Naive B cell (primary cell): Measurements from ENCODE around the gene NCKAP5. TPM values are rescaled to one million over a fixed set of nuclear protein-coding genes. Genes with fewer than 3 reads are reported as not detected.

Experiments used
- ATAC-seq, 2 donors: fragments of 150-1000 bp; cut with Tn5 transposase; 2 replicates each; pipeline ENCODE4 v1.10.0; 2021; ENCODE audit warnings: low read depth in 2 of 2, mild to moderate bottlenecking in 2 of 2, moderate library complexity in 2 of 2
- DNase-seq: peaks from one replicate; pipeline ENCODE4 v3.0.0; 2022
- H3K27ac Mint-ChIP-seq, 6 donors: one replicate each; pipeline ENCODE4 v1.8.0; 2020 to 2022; ENCODE audit warnings: mild to moderate bottlenecking in 6 of 6, mixed read lengths in 6 of 6, moderate library complexity in 5 of 6, inconsistent platforms in 2 of 6
- H3K27me3 Mint-ChIP-seq, 3 donors: one replicate each; pipeline ENCODE4 v1.8.0; 2021 to 2022; ENCODE audit warnings: mixed read lengths in 3 of 3, mild to moderate bottlenecking in 1 of 3
- H3K36me3 Mint-ChIP-seq, 2 donors: one replicate each; pipeline ENCODE4 v1.8.0; 2020 to 2022; ENCODE audit warnings: mixed read lengths in 2 of 2, inconsistent platforms in 1 of 2, mild to moderate bottlenecking in 1 of 2
- H3K4me1 Mint-ChIP-seq, 3 donors: one replicate each; pipeline ENCODE4 v1.8.0; 2020 to 2022; ENCODE audit warnings: mixed read lengths in 3 of 3, inconsistent platforms in 1 of 3, mild to moderate bottlenecking in 1 of 3, moderate library complexity in 1 of 3
- H3K4me3 Mint-ChIP-seq, 8 donors: one replicate each; pipeline ENCODE4 v1.8.0; 2020 to 2022; ENCODE audit warnings: mild to moderate bottlenecking in 8 of 8, mixed read lengths in 8 of 8, moderate library complexity in 8 of 8, inconsistent platforms in 2 of 8
- H3K9me3 Mint-ChIP-seq, 7 donors: one replicate each; pipeline ENCODE4 v1.8.0; 2020 to 2022; ENCODE audit warnings: mixed read lengths in 7 of 7, mild to moderate bottlenecking in 5 of 7, inconsistent platforms in 2 of 7, moderate library complexity in 1 of 7
- polyA plus RNA-seq, 6 donors: library from polyadenylated mRNA; unstranded; fragments of 300-500 nt; fragmentation: Illumina TruSeq; gene quantifications; one replicate each; pipeline ENCODE4 v1.2.3, GENCODE V29; 2021; ENCODE audit warnings: low read depth in 6 of 6

The NCKAP5 gene
- polyA plus RNA-seq, 6 donors from 2014 or later = 0.10 to 0.21 TPM; not detected in 4

DNA sequence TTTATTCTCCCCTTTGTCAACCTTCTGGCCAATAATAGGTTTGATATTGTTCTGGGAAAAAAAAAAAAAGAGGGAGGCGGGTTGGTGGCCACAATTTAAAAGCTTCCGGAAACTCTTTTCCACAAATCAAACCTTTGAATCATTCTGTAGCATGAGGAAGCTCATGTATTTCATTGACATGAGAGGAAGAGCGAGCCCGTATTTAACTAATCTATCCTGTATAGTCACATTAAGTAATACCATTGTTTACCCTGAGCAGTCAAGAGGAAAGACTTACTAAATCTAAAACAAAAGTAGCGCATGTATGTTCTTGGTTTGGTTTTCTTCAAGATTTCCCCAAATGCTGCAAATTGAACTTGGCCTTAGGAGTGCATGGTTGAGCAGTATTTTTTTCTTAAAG lies 120.1 kb downstream of the NCKAP5 start:
- Mint-ChIP-seq H3K27ac (no peak overlapping the region), H3K9me3 (peaks cover 0 to 13% (median 4%) of the 10 kb centered on the region in 7 donors), H3K27me3 (peaks cover 0 to 6% (median 0%) of the 10 kb centered on the region in 3 donors), H3K4me3 (no peak overlapping the region), H3K36me3 (peaks cover 0 to 8% of the 10 kb centered on the region in 2 donors), H3K4me1 (no peaks in the 10 kb centered on the region)
- ATAC-seq = no peak
- DNase-seq = no peak

DNA sequence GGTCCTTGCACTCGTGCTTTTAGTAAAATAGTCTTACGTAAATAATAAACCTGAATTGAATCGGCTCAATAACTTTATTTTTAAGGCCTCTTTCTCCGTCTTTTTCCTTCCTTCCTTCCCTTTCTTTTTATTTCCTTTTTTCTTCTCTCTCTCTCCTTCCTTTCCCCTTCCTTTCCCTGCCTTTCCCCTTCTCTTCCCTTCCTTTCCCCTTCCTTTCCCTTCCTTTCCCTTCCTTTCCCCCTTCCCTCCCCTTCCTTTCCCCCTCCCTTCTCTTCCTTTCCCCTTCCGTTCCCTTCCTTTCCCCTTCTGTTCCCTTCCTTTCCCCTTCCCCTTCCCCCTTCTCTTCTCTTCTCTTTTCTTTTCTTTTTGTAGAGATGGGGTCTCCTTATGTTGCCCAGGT lies 121.0 kb downstream of the NCKAP5 start:
- Mint-ChIP-seq H3K27me3 (peaks cover 0 to 6% (median 0%) of the 10 kb centered on the region in 3 donors), H3K27ac (no peak overlapping the region), H3K4me3 (no peak overlapping the region), H3K36me3 (peaks cover 0 to 8% of the 10 kb centered on the region in 2 donors), H3K9me3 (peaks cover 0 to 13% (median 6%) of the 10 kb centered on the region in 7 donors), H3K4me1 (no peaks in the 10 kb centered on the region)
- DNase-seq (no peak), ATAC-seq (no peak)

GRCh38 chr2:133444465-133444864 lies 123.8 kb downstream of the NCKAP5 start:
- Mint-ChIP-seq H3K27me3 (peaks cover 0 to 6% (median 0%) of the 10 kb centered on the region in 3 donors), H3K36me3 (peaks cover 0 to 8% of the 10 kb centered on the region in 2 donors), H3K9me3 (peaks cover 0 to 15% (median 6%) of the 10 kb centered on the region in 7 donors), H3K4me3 (no peak overlapping the region), H3K27ac (no peak overlapping the region), H3K4me1 (no peaks in the 10 kb centered on the region)
- DNase-seq (no peak), ATAC-seq (no peak)

- H3K9me3 Mint-ChIP-seq = peaks cover 0 to 15% (median 3%) of the 10 kb centered on the region in 7 donors
- H3K27me3 Mint-ChIP-seq = peaks cover 0 to 6% (median 0%) of the 10 kb centered on the region in 3 donors
- no peak for DNase-seq
- ATAC-seq = no peak
- H3K4me3 Mint-ChIP-seq = peak overlapping the region in 1 of 8 donors; percentile 14
- no peak overlapping the region for H3K27ac Mint-ChIP-seq
- no peaks in the 10 kb centered on the region for H3K4me1 Mint-ChIP-seq
- H3K36me3 Mint-ChIP-seq = peaks cover 0 to 8% of the 10 kb centered on the region in 2 donors
Measured at GRCh38 chr2:133442393-133442792, 125.9 kb downstream of the NCKAP5 start.

DNA sequence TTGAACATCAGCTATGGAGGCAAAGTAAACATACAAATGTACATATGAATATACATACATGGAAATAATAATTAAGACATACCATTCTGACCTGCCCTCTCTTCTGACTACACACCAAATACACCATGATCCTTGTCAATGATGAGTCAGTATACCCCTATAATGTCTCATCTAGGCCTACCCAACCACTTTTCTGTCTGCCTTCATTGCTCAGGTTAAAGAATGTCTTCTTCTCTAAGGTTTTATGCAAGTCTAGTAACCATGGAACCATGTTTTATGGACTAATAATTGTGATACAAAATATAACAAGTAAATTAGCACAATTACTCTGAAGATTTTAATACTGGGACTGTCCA lies 128.7 kb downstream of the NCKAP5 start:
- Mint-ChIP-seq H3K9me3 (peaks cover 0 to 5% (median 2%) of the 10 kb centered on the region in 7 donors), H3K4me1 (no peaks in the 10 kb centered on the region), H3K4me3 (no peak overlapping the region), H3K27ac (no peak overlapping the region), H3K27me3 (peaks cover 0 to 5% (median 0%) of the 10 kb centered on the region in 3 donors), H3K36me3 (no peaks in the 10 kb centered on the region)
- ATAC-seq (no peak), DNase-seq (no peak)

DNA sequence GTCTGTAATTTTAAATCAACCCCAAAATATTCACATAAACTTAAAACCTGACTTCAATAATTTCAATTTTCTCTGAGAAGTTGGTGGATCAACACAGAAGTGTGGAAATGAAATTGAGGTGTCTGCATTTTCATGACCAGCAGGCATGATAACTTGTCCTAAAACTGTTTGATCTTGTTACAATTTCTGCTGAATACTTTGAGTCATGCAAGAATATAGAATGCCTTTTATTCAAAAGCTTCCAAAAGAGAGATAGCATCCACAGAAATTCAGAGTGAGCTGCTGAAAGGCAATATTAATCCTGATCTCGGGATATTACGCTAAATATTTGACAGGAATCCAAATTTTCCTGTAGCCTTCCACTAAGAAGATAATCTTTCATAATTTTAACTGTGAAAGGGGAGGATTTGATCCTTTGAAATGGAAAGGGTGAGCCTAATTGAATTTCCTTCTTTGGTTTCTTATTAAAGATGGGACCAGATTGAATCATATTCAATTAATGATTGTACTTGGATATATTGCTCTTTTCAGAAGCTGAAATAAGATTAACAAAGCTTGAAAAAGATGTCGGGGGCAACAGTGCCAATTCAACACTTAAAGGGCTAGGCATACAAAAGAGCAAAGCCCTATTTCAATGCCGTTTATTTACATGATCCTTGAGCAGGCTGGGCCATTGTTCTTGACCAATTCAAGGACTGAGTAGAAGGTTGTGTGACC lies 129.3 kb downstream of the NCKAP5 start:
- no peak overlapping the region for H3K4me3 Mint-ChIP-seq
- H3K27ac Mint-ChIP-seq = no peak overlapping the region
- DNase-seq = no peak
- H3K36me3 Mint-ChIP-seq = no peaks in the 10 kb centered on the region
- no peaks in the 10 kb centered on the region for H3K4me1 Mint-ChIP-seq
- H3K9me3 Mint-ChIP-seq = peaks cover 0 to 5% (median 2%) of the 10 kb centered on the region in 7 donors
- peaks cover 0 to 5% (median 0%) of the 10 kb centered on the region in 3 donors for H3K27me3 Mint-ChIP-seq
- no peak for ATAC-seq

- no peak for ATAC-seq
- Mint-ChIP-seq H3K9me3 (peaks cover 0 to 5% (median 0%) of the 10 kb centered on the region in 7 donors), H3K27me3 (peaks cover 0 to 5% (median 0%) of the 10 kb centered on the region in 3 donors), H3K4me3 (no peak overlapping the region), H3K27ac (no peak overlapping the region), H3K36me3 (no peaks in the 10 kb centered on the region), H3K4me1 (no peaks in the 10 kb centered on the region)
- no peak for DNase-seq
Measured at GRCh38 chr2:133438026-133438425, 130.2 kb downstream of the NCKAP5 start.

GRCh38 chr2:133437492-133437891 lies 130.8 kb downstream of the NCKAP5 start:
- ATAC-seq (no peak), DNase-seq (no peak)
- H3K27ac Mint-ChIP-seq = peak overlapping the region in 1 of 6 donors; percentile 7
- H3K4me1 Mint-ChIP-seq = no peaks in the 10 kb centered on the region
- H3K36me3 Mint-ChIP-seq = no peaks in the 10 kb centered on the region
- H3K9me3 Mint-ChIP-seq = peaks cover 0 to 5% (median 0%) of the 10 kb centered on the region in 7 donors
- no peak overlapping the region for H3K4me3 Mint-ChIP-seq
- H3K27me3 Mint-ChIP-seq = peaks cover 0 to 5% (median 0%) of the 10 kb centered on the region in 3 donors

GRCh38 chr2:133434959-133435668 lies 133.1 kb downstream of the NCKAP5 start:
- H3K36me3 Mint-ChIP-seq = no peaks in the 10 kb centered on the region
- H3K4me3 Mint-ChIP-seq = no peak overlapping the region
- ATAC-seq (no peak), DNase-seq (no peak)
- no peak overlapping the region for H3K27ac Mint-ChIP-seq
- no peaks in the 10 kb centered on the region for H3K4me1 Mint-ChIP-seq
- peaks cover 0 to 8% (median 3%) of the 10 kb centered on the region in 7 donors for H3K9me3 Mint-ChIP-seq
- peaks cover 0 to 5% (median 0%) of the 10 kb centered on the region in 3 donors for H3K27me3 Mint-ChIP-seq

- H3K4me3 Mint-ChIP-seq = no peak overlapping the region
- no peak overlapping the region for H3K27ac Mint-ChIP-seq
- H3K4me1 Mint-ChIP-seq = no peaks in the 10 kb centered on the region
- H3K27me3 Mint-ChIP-seq = peaks cover 0 to 5% (median 0%) of the 10 kb centered on the region in 3 donors
- no peaks in the 10 kb centered on the region for H3K36me3 Mint-ChIP-seq
- ATAC-seq (no peak), DNase-seq (no peak)
- H3K9me3 Mint-ChIP-seq = peaks cover 0 to 15% (median 6%) of the 10 kb centered on the region in 7 donors
Measured at GRCh38 chr2:133433455-133434451, 134.5 kb downstream of the NCKAP5 start.

DNA sequence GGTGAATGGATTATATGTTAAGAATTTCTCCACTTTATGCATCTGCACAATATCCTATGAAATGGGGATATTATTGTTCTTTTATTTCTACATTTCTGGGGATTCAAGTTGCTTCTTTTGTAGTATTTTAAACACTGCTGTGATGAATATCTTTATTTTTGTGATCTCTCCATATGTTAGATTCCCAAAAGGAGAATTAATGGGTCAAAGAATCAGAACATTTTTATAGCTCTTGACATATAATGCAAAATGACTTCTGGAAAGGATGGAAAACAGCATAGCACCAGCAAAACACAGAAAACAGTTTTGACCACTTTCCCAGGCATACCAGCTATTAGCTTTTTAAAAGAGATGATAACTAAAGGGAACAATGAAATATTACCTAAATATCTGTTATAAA lies 135.5 kb downstream of the NCKAP5 start:
- DNase-seq (no peak), ATAC-seq (no peak)
- H3K9me3 Mint-ChIP-seq = peaks cover 0 to 15% (median 6%) of the 10 kb centered on the region in 7 donors
- H3K4me1 Mint-ChIP-seq = no peaks in the 10 kb centered on the region
- H3K36me3 Mint-ChIP-seq = no peaks in the 10 kb centered on the region
- H3K27me3 Mint-ChIP-seq = peaks cover 0 to 5% (median 0%) of the 10 kb centered on the region in 3 donors
- no peak overlapping the region for H3K27ac Mint-ChIP-seq
- no peak overlapping the region for H3K4me3 Mint-ChIP-seq

DNA sequence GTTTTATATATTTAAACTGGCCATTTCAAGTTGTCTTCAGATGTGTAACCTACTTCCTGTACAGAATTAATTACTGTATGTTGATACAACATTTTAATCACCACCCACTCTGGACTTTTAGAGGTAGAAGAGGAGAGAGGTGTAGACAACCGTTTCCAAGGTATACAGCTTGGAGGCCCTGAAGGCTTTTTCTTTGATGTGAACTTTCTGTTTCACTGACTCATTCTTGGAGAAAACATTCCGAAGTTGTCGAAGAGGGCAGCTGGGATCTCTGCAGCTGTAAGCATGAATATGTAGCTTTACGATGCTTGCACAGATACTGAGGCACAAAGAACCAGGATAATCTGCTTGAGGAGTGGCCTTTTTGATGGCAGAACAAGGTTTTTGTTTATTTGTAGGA lies 137.0 kb downstream of the NCKAP5 start:
- Mint-ChIP-seq H3K36me3 (no peaks in the 10 kb centered on the region), H3K4me3 (no peak overlapping the region), H3K27me3 (peaks cover 0 to 5% (median 0%) of the 10 kb centered on the region in 3 donors), H3K4me1 (no peaks in the 10 kb centered on the region), H3K27ac (no peak overlapping the region), H3K9me3 (peaks cover 0 to 15% (median 5%) of the 10 kb centered on the region in 7 donors)
- no peak for ATAC-seq
- DNase-seq = no peak

GRCh38 chr2:133426791-133427190 lies 141.5 kb downstream of the NCKAP5 start:
- Mint-ChIP-seq H3K4me3 (no peak overlapping the region), H3K36me3 (no peaks in the 10 kb centered on the region), H3K27ac (no peak overlapping the region), H3K4me1 (no peaks in the 10 kb centered on the region), H3K27me3 (peaks cover 0 to 5% (median 0%) of the 10 kb centered on the region in 3 donors), H3K9me3 (peaks cover 0 to 15% (median 5%) of the 10 kb centered on the region in 7 donors)
- DNase-seq = no peak
- no peak for ATAC-seq
